Activated CD8-positive, alpha-beta memory T cell treated with anti-CD3 and anti-CD28 coated beads for 1 hour (primary cell): ENCODE data around the gene ARFGAP1.

Experiments used
- DNase-seq, 2 donors: peaks; one replicate each; pipeline ENCODE4 v3.0.0-alpha.2; 2020; ENCODE audit warnings: low read depth in 1 of 2; ENCODE audit errors: extremely low read depth in 1 of 2

Gene ARFGAP1

DNA sequence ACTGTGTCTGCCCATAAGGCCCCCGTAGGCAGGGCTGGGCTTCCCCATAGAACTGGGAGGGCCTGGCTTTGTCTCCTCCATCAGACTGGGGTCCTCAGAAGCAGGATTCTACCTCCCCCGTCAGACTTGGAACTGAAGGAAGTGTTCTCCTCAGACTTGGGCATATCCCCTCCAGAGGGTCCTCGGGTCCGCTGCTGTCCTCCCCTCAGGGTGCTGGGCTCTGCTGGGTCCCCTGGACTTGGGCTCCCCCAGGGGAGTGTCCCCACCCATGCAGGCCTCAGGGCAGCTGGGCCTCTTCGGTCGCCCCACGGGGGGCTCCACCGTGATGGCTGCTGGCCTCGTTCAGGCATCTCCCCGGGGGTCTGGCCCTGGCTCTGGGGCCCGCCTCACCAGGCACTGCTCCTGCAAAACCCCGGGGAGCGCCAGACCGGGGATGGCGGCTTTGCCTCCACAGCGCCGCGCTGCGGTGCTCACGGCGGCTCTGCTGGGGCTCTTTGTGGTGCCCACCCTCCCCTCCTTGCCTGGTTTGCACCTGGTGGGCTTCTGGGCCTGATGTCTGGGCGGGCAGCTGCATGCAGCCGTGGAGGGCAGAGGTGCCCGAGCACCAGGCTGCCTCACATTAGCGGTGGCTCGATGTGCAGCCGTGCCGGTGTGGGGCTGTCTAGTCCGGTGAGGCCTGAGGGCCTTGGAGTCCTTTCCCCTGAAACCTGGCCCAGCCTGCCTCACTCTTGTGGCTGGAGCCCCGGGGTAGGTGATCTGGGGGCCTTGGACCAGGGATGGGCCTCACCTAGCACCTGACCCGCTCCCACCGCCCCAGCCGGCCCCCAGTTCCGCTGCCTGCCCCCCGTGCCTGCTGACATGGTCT is 34.3 kb downstream of the ARFGAP1 start:
- DNase-seq: no peak

DNA sequence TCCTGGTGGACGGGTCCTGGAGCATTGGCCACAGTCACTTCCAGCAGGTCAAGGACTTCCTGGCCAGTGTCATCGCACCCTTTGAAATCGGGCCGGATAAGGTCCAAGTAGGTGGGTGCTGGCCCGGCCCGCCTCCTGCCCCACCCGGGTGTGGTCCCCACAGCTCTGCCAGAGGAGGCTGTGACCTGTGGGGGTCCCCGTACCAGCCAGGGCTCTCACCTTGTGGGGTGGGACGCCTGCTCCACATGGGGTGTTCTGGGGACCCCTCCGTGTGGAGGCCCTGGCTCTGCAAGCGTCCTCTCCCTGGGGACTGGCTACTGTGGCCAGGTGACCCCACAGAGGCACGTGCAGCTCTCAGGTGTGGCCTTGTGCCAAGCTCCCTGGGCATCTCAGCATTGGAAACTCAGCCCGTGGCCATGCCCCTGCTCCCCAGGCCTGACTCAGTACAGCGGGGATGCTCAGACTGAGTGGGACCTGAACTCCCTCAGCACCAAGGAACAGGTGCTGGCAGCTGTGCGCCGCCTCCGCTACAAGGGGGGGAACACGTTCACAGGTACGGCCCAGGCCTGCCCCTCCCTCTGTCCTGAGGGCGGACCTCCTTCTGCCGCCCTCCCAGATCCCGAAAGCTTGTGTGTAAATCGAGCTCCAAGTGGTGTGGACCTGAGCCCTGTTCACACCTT is 35.1 kb downstream of the ARFGAP1 start:
- DNase-seq: no peak

DNA sequence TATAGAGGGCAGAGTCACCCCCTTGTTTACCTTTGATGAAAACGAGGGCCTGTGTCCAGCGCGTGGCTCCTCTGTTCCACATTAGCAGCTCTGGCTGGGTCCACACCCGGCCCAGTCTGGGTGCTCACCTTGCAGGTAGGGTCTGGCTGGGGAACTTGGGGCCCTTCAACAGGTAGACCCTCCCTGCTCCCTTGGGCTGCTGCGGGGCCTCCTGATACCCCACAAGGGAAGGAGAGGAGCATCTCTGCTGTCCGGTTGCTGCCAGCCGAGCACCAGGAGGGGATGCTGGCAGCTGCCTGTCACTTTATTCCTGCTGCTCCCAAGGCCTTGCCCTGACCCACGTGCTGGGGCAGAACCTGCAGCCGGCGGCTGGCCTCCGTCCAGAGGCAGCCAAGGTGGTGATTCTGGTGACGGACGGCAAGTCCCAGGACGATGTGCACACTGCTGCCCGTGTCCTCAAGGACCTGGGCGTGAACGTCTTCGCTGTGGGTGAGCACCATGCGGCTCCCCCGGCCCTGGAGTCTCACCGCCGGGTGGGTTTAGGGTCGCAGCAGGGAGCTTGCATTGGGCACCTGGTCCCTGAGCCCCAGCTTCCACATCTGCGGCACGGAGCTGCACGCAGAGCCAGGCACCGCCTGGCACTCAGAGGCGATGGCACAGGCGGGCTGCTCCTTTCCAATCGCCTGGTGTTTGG is 35.8 kb downstream of the ARFGAP1 start:
- no peak for DNase-seq

GRCh38 chr20:63309261-63310071 is 36.9 kb downstream of the ARFGAP1 start:
- no peak for DNase-seq

- DNase-seq: no peak
Observed at GRCh38 chr20:63310265-63310991, 37.8 kb downstream of the ARFGAP1 start.

- no peak for DNase-seq
Observed at GRCh38 chr20:63311186-63311832, 38.7 kb downstream of the ARFGAP1 start.

DNA sequence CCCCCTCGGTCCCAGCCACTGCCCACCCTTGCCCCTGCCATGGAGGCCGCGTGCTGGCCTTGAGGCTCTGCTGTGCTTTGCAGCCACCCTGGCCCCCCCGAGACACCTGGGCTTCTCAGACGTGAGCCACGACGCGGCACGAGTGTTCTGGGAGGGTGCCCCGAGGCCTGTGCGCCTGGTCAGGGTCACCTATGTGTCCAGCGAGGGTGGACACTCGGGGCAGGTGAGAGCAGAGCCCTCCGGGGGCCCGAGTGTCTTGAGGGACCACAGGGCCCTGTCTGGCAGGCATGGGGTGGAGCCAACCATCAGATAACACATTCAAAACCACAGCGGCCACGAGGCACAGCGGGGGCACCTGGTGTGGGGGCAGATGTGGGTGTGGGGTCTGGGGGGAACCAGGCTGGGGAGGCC is 39.2 kb downstream of the ARFGAP1 start:
- DNase-seq: no peak

DNA sequence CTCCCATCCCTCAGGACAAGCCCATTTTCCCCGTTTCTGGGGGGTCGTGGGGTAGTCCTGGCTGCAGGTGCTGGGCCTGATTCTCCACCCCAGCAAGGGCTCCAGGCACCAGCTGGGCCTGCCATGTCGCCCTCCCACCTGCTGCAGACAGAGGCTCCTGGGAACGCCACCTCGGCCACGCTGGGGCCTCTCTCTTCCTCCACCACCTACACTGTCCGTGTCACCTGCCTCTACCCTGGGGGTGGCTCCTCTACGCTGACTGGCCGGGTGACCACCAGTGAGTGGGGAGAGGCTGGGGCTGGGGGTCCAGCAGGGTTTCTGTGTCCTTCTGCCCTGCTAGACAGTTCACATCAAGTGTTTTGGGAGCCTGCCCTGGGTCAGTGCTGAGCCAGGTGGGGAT is 39.7 kb downstream of the ARFGAP1 start:
- no peak for DNase-seq

DNA sequence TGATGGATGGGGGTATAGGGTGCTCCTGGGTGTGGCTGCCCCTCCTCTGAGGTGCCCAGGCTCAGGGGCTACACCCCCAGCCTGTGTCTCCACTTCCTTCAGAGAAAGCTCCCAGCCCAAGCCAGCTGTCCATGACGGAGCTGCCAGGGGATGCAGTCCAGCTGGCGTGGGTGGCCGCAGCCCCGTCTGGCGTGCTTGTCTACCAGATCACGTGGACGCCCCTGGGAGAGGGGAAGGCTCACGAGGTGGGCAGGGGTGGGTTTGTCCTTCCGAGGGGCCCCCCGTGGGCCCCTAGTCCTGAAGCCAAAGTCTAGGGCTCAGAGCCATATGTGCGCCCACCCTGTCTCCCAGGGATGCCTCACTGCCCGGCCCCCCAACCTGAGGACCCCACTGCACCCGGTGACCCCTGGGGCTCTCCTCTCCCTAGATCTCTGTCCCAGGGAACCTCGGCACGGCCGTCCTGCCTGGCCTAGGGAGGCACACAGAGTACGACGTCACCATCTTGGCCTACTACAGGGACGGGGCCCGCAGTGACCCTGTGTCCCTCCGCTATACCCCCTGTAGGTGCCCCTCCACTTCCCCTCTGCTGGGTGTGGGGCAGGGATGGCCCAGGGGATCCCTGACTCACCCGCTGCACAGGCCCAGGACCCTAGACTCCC is 40.2 kb downstream of the ARFGAP1 start:
- DNase-seq: no peak

GRCh38 chr20:63313349-63314014 is 40.9 kb downstream of the ARFGAP1 start:
- no peak for DNase-seq

GRCh38 chr20:63314015-63314471 is 41.4 kb downstream of the ARFGAP1 start:
- no peak for DNase-seq

GRCh38 chr20:63314566-63315239 is 42.1 kb downstream of the ARFGAP1 start:
- DNase-seq: no peak

DNA sequence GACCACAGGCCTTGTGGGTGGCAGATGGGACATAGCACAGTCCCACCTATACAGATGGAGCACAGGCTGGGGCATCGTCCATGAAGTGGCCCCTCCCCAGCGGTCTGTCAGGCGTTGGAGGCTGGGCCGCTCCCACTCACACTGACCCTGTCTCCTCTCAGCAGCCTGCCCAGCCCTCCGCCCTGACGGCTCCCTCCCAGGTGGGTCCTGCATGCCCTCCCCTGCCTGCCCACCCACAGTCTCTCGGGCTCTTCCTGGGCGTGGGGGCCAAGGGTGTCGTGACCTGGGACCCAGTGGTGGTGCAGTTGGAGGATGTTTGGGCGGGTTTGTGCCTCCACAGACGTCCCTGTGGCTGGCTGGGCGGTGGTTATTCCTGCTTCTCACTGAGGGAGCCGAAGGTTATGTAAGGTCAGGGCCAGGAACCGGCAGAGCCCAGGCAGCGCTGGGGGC is 42.7 kb downstream of the ARFGAP1 start:
- DNase-seq: no peak

GRCh38 chr20:63315731-63316491 is 43.3 kb downstream of the ARFGAP1 start:
- no peak for DNase-seq

GRCh38 chr20:63316502-63316921 is 43.9 kb downstream of the ARFGAP1 start:
- no peak for DNase-seq

- no peak for DNase-seq
Observed at GRCh38 chr20:63317061-63317460, 44.4 kb downstream of the ARFGAP1 start.
